Fibroblast of skin of left biceps (primary cell): ENCODE measurements around the gene SLC25A21.
"Not testable (repeated sequence)": the region's sequence is repeated elsewhere in the genome, so short reads cannot be mapped to it uniquely, and the experiment has no call there.

ENCODE experiments used
- DNase-seq, 2 experiments: peaks; one replicate each; pipeline ENCODE4 v3.0.0-alpha.2; 2013; ENCODE audit warnings: low read depth in 2 of 2

Gene SLC25A21

DNA sequence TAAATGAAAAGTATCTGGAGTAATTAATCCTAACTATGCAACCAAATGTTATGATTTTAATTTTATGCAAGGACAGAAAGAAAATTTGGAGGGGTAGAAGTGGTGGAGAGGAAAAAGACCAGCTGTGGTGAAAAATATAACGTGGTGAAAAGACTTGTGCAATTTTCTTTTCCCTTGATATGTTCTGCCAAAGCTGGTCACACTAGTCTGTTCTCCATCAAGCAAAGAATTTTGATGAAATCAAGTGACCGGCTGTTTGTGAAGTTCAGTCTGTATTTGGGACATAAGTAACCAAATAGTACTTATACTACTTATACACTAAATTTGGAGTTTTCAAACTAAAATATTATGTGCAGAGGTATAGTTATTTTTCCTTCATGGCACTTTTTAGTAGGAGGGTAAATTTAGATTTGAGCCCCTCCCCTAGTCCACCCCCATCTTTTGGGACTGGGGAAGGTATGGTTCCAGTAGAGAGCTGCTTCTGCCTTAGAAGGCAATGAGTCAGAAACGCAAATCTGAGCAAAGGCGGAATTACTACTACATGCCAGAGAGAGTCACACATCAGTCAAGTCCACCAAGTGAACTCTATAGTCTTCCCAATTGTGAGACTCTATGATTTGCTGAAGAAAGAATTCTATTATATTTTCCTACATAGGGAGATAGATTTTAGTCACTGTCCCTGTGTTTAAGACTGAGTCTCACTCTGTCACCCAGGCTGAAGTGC, 229.7 kb downstream of the SLC25A21 start:
- DNase-seq = no peak

DNA sequence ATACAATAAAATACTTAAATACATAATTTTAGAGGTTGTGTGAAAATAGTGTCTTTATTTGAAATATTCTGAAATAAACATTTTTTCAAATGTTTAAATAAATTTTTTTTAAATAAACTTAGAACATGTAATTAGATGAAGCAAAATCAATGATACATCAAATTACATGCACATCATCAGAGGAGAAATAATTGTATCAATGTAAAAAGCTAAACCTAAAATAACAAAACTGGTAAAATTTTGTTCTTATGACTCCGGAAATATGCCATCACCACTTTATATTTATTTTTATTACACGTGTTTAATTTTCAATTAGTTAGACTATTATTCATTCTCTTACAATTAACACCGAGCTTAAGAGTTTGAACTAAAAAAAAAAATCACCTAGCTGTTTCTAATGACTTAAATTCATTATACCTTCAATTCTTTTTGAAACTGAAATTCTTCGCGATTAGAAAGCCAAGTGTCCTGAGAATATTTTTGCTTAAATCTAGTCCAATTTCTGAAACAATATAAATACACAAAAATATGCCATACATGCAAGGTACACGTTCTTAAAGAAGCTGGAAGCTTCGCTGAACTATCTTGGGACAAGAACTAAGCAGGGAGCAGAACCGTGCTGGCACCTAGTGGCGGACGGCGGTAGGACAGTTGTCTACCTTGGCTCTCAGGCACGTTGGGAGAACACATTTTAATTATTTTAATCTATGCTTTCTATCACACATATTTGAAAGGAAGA, 230.5 kb downstream of the SLC25A21 start:
- DNase-seq = no peak

DNA sequence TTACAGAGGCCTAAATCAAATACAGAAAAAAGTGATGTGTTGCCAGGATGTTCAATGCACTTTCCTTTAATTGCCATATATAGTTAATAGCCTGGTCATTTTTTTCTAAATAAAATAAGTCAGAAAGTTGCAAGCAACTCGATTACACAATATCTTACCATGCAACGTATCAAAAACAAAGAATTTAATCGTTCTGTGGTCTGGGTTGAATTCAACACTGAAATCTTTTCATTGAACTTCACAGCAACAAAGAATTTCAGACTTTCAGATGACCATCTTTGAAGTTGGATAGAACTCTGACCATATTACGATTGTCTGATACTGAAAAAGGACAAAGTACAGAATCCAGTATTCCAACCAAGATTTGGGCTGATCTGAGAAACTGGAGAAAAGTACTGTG, 231.9 kb downstream of the SLC25A21 start:
- DNase-seq = no peak

DNA sequence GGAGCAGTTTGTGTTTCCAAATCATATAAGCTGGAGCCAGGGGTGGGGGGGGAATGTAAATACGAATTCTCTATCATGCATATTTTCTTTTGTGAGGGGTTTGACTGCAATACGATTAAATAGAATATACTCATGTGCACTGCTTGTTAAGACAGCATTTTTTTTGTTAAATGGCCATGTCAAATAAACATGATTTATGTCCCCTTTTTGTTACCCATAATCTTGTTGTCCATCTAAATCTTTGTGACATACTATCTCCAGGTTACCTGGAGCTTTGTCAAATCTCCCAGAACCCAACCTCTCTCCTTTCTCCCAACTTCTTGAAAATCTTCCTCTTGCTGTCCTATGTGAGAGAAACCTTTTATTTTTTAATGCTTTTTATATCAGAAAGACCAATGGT, 233.1 kb downstream of the SLC25A21 start:
- no peak for DNase-seq

DNA sequence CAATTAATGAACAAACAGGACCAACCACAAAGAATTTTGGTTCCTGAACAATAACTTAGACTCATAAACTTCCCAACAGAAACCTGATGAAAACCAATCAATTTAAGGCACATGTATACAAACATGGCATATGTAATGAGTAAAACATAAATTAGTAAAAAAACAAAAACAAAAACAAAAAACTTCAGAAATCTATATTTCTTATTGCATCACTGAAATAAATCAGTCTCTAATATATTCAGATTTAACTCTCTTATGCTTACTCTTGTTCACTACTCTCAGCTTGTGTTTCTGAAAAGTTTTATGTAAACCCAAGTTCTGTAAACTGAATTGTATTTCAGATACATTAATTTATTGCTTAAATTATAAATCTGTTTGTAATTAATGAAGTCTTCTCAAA, 233.7 kb downstream of the SLC25A21 start:
- DNase-seq = no peak

DNA sequence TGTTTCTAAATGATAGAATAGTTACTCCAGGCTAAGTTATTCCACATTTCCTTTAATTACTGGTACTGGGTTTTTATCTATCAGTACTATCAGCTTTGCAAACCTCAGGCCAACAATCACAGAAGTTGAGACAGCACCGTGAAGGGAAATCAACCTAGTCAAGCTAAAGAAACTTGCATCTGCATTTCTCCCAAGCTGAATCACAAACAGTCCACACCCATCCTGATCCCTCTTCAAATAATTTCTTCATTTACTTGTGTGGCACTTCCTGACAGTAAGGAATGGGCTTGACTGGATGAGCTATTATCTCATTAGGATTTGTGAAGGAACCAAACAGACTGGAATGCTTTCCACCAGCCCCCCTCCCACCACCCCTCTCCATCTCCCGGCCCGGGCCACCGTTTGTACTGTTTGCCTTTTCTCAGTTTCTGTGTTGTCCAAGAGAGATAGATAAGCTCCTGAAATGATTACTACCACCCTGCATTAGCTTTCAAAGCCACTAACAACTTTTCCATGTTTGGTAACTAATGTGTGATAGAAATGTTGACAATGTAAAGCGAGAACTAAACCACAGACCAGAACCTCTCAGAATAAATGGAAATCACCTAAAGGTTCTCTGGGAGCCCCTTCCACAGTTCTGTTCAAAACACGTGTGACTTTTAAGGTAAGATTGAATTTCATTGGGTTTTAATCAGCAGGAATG, 236.3 kb downstream of the SLC25A21 start:
- no peak for DNase-seq

DNA sequence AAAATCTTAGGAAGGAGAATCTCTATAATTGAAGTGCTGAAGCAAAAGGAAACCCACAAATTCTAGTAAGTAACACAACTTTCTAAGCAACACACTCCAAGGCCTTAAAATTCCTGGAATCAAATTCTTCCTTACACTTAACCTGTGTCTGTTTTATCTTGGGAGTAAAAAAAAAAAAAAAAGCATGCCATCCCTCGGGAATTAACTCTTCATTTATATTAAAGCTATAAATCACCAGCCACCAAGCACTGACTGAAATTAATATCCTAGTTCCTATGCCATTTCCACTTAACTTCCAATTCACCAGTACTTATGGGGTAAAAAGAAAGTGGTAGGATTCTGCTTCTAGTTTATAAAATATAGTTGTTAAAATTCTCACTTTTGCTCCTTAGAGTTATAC, 238.1 kb downstream of the SLC25A21 start:
- DNase-seq = no peak

DNA sequence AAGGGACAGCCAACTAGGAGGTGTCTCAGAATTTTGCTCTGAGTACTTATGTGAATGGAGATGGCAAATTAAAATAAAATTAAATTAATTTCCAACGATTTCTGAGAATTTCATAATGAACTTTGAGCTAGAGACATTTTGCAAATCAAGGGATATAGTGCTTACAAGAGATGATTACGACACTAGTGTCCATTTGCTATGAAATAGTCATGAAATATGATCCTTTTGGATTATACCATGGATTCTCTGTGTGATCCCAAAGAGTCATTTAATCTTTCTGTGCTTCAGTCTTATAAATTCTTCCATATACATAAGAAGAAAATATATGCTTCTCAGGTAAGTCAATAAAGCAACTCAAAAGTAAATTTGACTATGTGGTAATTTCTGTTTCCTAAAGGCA, 240.6 kb downstream of the SLC25A21 start:
- no peak for DNase-seq

DNA sequence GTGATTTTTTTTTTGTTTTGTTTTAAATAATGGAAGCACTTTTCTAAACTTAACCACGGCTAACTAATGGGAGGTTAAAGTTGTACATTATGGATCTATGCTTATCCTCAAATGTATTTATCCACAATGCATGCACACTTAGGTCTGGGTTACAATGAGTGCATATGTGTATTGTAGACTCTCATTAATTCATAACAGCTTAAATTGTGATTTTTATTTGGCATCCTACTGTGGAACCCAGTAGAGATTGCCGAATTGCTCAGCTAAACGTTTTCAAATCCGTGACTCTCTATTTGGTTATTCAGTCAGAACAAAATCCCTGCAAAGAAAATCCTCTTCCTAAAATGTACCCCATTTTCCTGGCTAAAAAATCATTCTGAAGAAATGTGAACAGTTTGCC, 244.0 kb downstream of the SLC25A21 start:
- DNase-seq = no peak

DNA sequence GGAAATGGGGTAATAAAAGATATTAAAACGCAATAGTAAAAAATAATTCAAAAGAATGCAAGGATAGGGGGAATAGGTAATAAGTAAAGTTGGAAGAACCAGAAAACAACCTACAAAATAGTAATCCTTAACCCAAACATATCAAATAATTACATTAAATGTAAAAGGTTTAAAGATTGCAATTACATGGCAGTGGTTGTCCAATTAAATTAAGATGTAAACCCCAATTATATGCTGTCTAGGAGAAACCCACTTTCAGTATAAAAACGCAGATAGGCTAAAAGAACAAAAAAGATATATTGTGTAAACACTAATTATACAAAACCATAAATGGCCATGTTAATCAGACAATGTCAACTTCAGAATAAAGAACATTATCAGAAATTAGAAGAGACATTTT, 247.3 kb downstream of the SLC25A21 start:
- no peak for DNase-seq

DNA sequence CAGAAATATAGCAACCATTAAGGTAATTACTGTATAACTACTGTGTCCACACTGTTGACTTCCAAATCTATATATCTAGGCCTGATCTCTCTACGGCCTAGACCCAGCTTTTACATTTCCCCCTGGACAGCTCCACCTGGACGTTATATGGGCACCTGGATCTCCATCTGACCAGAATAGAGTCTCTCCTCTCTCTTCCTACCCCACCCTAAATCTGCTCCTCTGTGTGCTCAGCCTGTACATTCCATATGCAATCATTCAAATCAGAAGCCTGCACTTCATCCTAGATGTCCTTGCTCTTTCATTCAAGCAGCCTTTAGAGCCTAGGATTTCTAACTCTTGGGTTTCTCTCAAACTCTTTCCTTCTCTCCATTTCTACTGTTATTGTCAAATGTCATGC, 255.7 kb downstream of the SLC25A21 start:
- DNase-seq = no peak

DNA sequence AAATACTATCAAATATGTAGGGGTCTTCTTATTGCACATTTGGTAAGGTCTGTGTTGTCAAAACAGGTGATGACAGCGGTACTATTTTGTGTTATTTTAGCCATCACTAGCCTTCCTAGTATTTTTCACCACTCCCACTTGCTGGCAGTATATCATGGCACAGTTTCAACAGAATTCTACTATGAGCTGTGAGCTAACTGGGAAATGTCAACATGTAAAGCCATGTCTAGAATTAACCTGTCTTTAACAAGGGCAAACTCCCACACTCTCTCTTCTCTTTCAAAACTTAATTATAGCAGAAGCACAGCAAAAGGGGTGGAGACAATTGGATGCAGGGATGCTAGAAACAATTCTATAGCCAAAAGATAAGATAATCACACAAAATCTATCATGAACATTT, 257.3 kb downstream of the SLC25A21 start:
- no peak for DNase-seq

DNA sequence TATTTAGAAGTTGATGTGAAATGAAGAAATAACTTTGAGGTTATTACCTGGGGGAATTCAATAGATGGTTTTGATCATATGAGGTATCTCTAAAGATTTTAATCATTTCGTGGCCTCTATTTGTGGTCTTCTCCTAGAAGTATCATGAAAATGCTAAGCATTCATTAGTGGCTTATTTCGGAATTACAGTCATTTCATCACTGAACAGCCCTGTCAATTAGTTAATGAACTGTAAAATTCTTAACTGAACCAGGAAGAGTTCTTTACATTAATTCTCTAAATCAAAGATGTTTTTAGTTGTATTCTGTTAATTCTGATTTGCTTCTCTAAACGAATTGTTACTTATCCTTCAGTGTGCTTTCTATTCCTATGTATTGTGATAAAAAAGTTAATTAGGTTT, 261.8 kb downstream of the SLC25A21 start:
- no peak for DNase-seq

DNA sequence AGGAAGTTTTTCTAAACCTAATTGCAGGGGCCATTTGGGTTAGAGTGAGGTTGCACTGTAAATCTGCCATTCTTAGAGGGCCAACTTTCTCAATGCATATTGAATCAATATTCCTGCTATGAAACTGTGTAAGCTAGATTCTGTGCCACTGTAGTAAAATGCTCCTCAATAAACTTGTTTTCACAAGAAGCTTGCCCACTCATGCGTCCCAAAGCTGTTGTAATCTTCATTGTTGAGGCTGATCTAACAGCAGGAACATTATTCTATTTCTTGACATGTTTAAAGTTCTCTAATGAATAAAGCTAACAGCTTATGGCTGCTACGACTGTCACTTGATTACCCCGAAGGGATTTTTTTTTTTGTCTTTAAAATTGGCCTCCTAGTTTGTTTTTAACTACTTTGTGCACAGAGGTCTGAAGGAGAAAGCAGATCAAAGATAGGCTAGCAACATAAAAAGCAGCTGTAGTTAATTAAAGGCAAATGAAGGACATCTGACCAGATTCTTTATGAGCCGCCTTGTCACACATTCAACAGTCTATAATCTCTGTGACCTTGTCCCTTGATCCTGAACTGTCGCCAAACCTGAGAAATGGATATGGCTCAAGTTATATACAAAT, 267.0 kb downstream of the SLC25A21 start:
- no peak for DNase-seq

DNA sequence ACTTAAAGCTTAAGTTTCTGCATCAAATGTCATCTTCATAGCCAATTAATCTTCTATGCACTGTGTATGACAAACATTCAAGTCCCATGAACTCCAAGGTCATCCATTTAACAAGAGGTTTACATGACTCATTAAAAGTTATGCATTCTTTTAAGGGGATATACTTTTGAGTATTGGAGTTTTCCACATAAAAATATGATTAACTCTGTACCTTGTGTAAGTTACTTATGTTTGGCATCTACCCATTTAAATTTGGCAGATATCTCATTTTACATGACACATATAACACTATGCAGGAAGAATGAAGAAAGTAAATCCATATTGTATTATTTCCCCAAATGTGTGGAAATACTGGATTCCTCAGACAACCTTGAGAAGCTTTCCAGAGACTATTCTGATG, 270.5 kb downstream of the SLC25A21 start:
- DNase-seq = no peak

DNA sequence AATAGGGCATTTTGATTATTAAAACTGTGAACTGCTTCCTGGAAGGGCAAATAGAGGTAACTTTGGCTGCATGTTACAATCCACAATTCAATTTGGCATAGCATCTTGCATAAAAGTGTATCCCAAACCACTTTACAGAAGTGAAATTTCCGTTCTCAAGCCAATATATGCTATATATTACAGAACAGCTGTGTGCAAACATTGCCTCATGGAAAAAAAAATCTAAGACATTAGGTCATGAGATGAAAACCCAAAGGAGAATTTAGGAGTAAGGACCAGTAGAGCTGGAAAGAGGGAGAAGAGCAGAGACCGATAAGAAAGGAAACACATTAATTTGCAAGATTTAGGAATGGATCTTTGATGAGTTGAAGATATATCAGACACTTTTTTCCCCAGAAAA, 271.6 kb downstream of the SLC25A21 start:
- DNase-seq = no peak

DNA sequence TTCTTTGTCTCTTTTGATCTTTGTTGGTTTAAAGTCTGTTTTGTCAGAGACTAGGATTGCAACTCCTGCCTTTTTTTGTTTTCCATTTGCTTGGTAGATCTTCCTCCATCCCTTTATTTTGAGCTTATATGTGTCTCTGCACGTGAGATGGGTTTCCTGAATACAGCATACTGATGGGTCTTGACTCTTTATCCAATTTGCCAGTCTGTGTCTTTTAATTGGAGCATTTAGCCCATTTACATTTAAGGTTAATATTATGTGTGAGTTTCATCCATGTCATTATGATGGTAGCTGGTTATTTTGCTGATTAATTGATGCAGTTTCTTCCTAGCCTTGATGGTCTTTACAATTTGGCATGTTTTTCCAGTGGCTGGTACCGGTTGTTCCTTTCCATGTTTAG, 276.1 kb downstream of the SLC25A21 start:
- not testable (repeated sequence) for DNase-seq

DNA sequence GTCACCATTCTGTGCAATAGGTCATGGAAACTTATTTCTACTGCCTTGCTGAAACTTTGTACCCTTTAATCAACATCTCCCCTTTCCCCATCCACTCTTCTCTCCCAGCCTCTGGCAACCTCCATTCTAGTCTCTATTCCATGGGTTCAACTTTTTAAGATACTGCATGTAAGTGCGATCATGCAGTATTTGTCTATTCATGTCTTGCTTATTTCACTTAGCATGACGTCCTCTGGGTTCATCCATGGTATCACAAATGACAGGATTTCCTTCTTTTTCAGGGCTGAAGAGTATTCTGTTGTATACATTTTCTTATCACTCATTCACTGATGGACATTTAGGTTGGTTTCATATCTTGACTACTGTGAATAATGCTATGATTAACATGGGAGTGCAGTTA, 288.4 kb downstream of the SLC25A21 start:
- DNase-seq = no peak

DNA sequence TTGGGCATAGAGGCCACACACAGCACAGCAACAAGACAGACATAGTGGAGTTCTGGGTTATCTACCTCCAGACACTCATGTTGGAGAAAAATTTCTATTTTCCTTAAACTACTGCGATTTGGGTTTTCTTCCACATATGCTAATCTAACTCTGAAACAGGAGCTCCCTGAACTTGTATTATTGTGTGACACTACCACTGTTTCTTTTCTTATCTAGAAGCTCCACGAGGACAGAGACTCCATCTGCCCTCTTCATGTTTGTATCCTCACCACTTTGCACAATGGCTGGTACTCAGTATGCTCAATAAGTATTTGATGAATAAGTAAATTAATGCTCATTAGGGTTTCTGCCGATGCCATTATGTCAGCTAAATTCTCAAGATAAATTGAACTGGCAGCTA, 292.1 kb downstream of the SLC25A21 start:
- DNase-seq = no peak

DNA sequence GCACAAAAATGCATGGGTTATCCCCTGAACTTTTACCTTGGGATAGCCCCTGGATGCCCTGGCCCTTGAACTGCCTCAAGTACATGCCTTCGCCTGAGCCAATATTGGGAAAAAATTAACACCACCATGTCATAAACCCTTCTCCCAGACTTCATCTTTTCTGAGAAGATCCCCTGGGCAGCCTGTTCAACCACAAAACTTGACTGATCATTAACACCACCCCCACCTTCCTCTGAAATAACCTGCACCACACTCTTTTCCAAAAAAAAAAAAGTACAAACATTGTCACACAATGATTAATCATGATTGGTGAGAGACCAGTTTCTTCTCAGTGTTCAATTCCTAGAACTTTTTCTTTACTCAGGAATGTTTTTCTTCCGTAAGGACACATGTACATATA, 292.8 kb downstream of the SLC25A21 start:
- no peak for DNase-seq

DNA sequence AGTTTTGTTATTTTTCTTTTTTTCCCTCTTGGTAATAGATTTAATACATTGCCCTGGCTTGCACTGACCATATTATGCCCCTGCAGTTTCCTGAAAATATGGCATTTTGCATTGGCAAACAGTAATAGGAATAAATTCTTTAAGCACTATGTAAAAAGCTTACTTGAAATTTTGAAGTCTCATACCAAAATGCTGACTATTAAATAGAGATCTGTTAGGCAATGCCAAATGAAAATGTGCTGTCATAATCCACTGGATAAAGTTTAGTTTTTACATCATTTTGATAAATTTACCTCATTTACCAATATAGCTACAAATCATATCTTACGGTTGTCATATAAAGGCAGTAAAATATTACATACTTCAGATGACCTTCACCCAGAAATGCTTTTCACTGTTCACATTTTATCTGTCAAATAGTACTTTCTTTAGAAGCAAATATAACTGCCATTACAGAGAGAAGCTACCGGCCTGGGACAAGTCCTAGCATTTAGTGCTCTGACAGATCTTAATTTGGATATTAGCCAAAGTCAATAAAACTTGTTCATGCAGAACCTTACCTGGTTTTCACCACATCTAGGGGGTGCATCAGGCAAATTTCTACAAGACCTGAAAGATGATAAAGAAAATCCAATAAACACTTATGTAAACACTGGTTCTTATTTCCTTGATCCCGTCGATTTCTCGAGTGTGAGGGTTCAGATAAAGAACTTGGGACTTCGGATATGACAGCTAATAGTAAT, 297.8 kb downstream of the SLC25A21 start:
- no peak for DNase-seq

DNA sequence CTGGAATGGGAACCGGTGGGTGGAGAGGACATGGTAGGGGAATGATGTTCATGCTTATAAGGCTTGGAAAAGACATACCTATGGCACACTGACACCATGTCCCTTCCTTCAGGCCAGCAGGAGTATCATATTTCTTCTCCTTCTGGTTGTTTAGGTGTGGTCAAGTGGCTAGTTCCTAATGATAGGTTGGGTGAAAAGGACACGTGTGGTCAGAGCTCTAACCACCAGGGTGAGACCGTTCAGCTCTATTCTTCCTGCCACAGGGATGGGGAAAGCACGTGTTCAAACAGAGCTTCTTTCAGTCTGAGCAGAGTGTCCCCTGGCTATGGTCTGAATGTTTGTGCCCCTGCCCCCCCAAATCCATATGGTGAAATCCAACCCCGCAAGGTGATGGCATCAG, 301.6 kb downstream of the SLC25A21 start:
- DNase-seq = no peak
